IPS-18a (cell line): ENCODE data around the gene OPCML.

ENCODE experiments used
- H3K27ac ChIP-seq: one replicate; pipeline ENCODE4 v1.5.1; 2013; ENCODE audit warnings: low read length
- H3K27me3 ChIP-seq: one replicate; pipeline ENCODE4 v1.6.1; 2013; ENCODE audit warnings: mild to moderate bottlenecking, low read length; ENCODE audit not compliant: control insufficient read depth, insufficient read depth
- H3K36me3 ChIP-seq: one replicate; pipeline ENCODE4 v1.6.1; 2013; ENCODE audit warnings: low read depth, low read length; ENCODE audit not compliant: control insufficient read depth
- H3K4me1 ChIP-seq: one replicate; pipeline ENCODE4 v1.6.1; 2013; ENCODE audit warnings: low read depth, low read length; ENCODE audit not compliant: control insufficient read depth
- H3K4me3 ChIP-seq: one replicate; pipeline ENCODE4 v1.5.1; 2013; ENCODE audit warnings: low read length
- H3K9ac ChIP-seq: one replicate; pipeline ENCODE4 v1.6.1; 2013; ENCODE audit warnings: mild to moderate bottlenecking, low read length, moderate library complexity
- H3K9me3 ChIP-seq: one replicate; pipeline ENCODE4 v1.6.1; 2013; ENCODE audit warnings: low read depth, low read length; ENCODE audit not compliant: control insufficient read depth

The OPCML gene

DNA sequence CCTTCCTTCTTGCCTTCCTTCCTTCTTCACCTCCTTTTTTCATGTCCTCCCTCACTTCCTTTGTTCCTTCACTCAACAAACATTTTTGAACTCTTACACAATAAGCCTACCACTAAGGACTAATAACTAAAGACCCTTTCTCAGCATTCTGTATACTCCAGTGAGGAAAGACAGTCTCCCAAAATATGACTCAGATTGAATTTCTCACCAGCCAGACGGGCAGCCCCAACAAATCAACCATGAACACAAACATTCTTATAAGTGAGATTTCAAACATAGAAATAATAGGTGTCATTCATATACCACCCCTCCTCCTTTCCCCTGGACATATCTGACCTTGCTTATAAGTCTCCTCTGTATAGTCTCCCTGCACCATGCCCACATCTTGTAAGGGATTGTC lies 1079.7 kb downstream of the OPCML start:
- Histone ChIP-seq H3K27me3 (no peaks in the 10 kb centered on the region), H3K9ac (no peak overlapping the region), H3K27ac (no peak overlapping the region), H3K4me1 (peaks cover 26% of the 10 kb centered on the region), H3K9me3 (no peaks in the 10 kb centered on the region), H3K4me3 (no peak overlapping the region), H3K36me3 (no peaks in the 10 kb centered on the region)

DNA sequence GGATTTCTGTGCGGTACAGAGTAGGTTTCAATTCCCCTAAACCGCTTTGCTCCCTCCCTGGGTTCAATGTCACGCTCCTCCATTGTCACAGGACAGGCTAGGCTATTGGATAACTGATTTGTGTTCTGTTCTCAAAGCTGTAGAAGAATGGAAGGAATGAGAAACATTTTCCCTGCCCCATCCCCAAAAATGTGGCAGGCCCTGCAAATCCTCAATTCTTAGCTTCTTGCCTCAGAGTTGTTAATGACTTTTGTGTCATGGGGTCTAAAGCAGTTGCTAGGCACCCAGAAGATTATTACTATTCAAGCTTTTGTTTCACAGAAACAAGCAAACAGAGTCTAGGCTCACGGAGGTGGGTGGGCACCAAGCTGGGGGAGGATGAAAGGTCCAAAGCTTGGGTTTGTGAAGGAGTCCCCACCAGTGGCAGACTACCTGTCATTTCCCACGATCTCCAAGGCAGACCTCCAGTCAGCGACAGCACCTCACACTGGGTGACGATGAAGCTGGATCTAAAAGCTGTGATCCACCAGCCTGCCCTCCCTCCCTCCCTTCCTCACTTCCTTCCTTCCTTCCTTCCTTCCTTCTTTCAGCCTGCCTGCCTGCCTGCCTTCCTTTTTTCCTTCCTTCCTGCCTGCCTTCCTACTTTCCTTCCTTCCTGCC lies 1080.2 kb downstream of the OPCML start:
- Histone ChIP-seq H3K9ac (no peak overlapping the region), H3K4me1 (peaks cover 25% of the 10 kb centered on the region), H3K36me3 (no peaks in the 10 kb centered on the region), H3K9me3 (no peaks in the 10 kb centered on the region), H3K4me3 (no peak overlapping the region), H3K27me3 (no peaks in the 10 kb centered on the region), H3K27ac (no peak overlapping the region)

DNA sequence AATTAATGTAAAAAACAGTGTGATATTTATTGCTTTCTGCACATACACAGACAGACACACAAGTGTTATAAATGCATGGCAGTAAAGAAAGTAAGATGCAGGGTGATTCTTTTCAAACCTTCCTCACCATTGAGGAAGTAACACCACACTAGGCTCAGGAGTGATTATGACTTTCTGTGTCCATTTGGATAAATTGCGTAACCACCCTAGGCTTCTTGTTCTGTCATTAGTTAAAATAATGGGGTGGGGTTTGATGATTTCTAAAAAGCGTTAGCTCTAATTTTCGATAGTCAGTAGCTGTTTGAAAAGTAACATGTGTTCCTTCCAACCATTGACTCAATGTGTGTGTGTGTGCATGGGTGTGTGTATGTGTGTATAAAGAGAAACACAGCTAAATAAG lies 1081.7 kb downstream of the OPCML start:
- Histone ChIP-seq H3K27me3 (no peaks in the 10 kb centered on the region), H3K36me3 (no peaks in the 10 kb centered on the region), H3K4me1 (peaks cover 17% of the 10 kb centered on the region), H3K9ac (no peak overlapping the region), H3K4me3 (no peak overlapping the region), H3K27ac (no peak overlapping the region), H3K9me3 (no peaks in the 10 kb centered on the region)

DNA sequence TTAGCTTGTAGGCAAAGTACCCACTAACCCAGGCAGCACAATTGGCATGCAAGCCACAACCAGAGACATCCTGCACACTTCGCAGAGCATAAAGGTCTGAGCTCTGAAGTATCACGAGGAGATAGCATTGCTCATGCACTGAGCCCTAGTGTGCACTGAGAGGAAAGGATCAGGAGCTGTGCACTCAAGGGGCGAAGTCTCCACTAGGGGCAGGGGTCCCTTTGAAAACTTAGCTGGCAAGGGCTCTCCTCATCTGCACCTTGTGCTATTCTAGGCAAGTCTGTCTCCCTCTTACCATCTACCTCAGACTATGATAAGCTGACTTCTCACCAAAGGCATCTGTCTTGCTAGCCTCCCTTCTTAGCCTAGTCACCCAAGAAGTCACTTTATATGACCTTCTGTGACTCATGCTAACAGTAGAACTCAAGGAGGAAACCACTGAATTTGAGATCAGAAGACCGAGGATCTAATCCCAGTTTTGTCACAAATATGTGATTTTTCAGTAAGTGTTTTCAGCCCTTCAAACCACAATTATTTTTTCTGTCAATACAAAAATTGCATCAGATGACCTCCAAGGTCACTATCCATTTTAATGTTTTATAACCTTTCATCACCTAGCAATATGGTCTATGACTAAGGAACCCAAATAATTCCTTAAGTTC lies 1083.8 kb downstream of the OPCML start:
- no peaks in the 10 kb centered on the region for H3K36me3 ChIP-seq

DNA sequence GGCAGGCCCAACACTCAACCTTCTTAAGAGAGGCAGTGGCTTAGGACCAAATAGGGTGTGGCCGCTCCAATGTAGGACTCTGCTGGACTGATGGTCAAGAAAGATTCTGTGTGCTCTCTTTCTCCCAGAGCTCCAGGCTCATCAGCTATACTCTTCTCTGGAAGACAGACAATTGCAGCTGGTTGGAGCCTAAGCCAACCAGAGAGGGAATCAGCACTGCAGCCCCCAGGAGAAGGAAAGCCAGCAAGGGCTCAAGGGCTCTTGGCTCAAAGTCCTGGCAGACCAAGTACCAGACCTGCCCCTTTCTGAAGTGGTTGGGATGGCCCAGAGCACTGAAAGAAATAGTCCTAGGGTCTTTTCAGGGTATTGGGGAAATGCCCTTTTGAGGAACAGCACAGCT lies 1084.5 kb downstream of the OPCML start:
- Histone ChIP-seq H3K9ac (no peak overlapping the region), H3K27me3 (no peaks in the 10 kb centered on the region), H3K27ac (no peak overlapping the region), H3K9me3 (no peaks in the 10 kb centered on the region), H3K4me3 (no peak overlapping the region), H3K4me1 (peaks cover 17% of the 10 kb centered on the region), H3K36me3 (no peaks in the 10 kb centered on the region)

More for the DNA sequence above, 1083.8 kb downstream of the OPCML start:
- Histone ChIP-seq H3K9ac (no peak overlapping the region), H3K4me1 (peaks cover 17% of the 10 kb centered on the region), H3K27ac (no peak overlapping the region), H3K27me3 (no peaks in the 10 kb centered on the region), H3K9me3 (no peaks in the 10 kb centered on the region), H3K4me3 (no peak overlapping the region)

DNA sequence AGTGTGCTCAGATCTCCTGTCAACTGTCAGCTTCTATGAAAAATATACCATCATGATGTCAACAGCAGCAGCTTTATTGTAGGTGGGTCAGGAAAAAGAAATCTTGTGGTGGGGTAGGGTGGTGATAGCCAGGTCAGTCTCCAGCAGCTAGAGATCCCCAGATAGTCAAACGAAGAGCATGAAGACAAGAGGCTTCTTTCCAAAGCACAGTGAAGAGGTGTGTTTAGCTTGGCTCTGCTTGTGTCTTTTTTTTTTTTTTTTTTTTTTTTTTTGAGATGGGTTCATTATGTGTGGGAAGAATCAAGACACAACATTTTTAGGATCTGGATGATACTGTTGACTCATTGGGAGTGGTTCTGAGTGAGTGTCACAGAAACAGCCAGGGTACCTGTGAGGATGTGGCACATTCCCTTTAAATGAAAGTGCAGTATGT lies 1086.4 kb downstream of the OPCML start:
- Histone ChIP-seq H3K4me1 (peaks cover 4% of the 10 kb centered on the region), H3K4me3 (no peak overlapping the region), H3K27me3 (no peaks in the 10 kb centered on the region), H3K9me3 (no peaks in the 10 kb centered on the region), H3K36me3 (no peaks in the 10 kb centered on the region), H3K9ac (no peak overlapping the region), H3K27ac (no peak overlapping the region)

DNA sequence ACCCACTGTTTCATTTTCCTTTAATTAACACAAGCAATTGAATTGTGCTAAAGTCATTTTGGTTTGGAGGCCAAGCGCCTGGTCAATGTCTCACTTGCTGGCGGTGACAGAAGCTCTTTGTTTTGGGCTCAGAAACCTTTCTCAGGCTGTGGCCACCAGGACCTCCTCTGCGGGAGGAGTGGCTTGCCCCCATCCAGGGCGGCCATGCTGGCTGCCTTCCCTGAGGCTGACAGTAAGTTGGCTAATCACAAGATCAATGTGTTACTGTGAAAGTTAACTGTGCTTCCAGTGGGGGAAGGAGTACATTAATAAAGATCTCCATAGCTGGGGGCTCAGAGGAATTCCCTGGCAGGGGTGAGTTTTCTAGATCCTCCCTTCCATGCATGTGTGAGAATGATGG lies 1087.4 kb downstream of the OPCML start:
- no peaks in the 10 kb centered on the region for H3K27me3 ChIP-seq
- no peak overlapping the region for H3K9ac ChIP-seq
- no peaks in the 10 kb centered on the region for H3K4me1 ChIP-seq
- H3K4me3 ChIP-seq, result no peak overlapping the region
- no peaks in the 10 kb centered on the region for H3K9me3 ChIP-seq
- H3K36me3 ChIP-seq, result no peaks in the 10 kb centered on the region
- no peak overlapping the region for H3K27ac ChIP-seq

DNA sequence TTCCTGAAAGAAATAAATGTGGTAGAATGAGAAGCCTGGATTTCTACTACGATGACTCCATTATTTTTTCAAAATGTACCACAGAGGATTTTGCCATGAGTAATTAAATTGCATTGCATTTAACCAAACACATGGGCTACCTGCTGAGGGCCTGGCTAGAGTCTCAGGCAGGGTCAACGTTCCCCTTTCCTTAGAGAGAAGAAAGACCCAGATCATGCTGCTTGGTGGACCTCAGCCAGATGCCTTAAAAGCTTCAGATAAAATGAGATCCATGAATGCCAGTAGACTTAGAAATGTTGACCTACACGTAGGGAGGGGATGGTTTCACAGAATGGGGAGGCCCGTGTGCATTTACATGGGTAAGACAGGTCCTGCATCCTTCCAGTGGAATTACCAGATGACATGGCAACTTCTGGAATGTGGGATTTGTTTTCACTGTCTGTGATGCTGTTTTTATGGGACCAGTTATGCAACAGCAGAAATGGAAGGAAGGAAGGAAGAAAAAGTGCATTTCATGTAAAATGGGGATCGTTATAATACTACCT lies 1092.5 kb downstream of the OPCML start:
- no peaks in the 10 kb centered on the region for H3K4me1 ChIP-seq

DNA sequence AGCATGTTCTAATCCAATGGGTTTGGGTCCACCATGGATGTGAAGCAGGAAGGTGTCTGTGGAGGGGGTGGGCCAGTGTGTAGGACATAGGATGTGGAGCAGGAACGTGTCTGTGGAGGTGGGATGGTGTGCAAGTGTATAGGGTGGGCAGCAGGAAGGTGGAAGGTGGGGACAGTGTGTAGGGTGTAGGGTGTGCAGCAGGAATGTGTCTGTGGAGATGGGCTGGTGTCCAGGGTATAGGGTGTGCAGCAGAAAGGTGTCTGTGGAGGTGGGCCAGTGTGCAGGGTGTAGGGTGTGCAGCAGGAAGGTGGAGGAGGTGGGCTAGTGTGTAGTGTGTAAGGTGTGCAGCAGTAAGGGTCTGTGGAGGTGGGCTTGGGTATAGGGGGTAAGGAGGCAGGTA lies 1093.9 kb downstream of the OPCML start:
- Histone ChIP-seq H3K9ac (no peak overlapping the region), H3K27me3 (no peaks in the 10 kb centered on the region)

More for the DNA sequence above, 1092.5 kb downstream of the OPCML start:
- no peaks in the 10 kb centered on the region for H3K36me3 ChIP-seq
- no peak overlapping the region for H3K27ac ChIP-seq
- H3K4me3 ChIP-seq, result no peak overlapping the region
- no peaks in the 10 kb centered on the region for H3K9me3 ChIP-seq
- H3K27me3 ChIP-seq, result no peaks in the 10 kb centered on the region
- no peak overlapping the region for H3K9ac ChIP-seq

DNA sequence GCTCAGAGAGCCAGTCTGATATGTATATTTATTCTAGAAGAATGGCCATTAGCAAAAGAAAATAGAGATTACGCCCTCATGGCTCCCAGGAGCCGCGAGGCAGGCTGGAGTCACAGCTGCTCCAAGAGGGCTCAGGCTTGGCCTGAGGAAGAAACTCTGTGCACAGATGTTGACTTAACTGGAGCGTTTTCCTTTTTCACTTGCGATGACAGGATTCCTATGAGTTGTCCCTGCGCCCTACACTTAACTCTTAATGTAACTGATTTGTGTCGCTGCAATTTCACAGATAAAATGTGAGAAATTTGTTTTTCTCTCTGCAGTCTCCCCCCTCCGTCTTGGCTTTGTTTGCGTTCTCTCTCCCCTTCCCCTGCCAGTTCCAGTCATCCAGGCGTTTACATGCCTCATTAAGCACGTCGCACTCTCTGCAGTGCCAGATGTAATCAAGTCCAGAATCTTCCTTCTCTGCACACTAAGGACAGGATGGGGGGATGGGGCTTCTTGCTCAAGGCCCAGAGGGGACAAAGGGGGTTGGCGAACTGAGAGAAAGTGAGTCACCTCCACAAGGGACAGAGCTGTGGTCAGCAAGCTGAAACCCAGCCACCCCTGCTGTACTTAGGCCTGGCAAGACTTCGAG lies 1101.8 kb downstream of the OPCML start:
- H3K9me3 ChIP-seq, result no peaks in the 10 kb centered on the region
- no peaks in the 10 kb centered on the region for H3K4me1 ChIP-seq
- no peak overlapping the region for H3K4me3 ChIP-seq
- no peak overlapping the region for H3K27ac ChIP-seq
- H3K27me3 ChIP-seq, result no peaks in the 10 kb centered on the region
- no peak overlapping the region for H3K9ac ChIP-seq
- H3K36me3 ChIP-seq, result no peaks in the 10 kb centered on the region

More for the DNA sequence above, 1093.9 kb downstream of the OPCML start:
- no peaks in the 10 kb centered on the region for H3K9me3 ChIP-seq
- H3K4me3 ChIP-seq, result no peak overlapping the region
- H3K4me1 ChIP-seq, result no peaks in the 10 kb centered on the region
- H3K36me3 ChIP-seq, result no peaks in the 10 kb centered on the region
- no peak overlapping the region for H3K27ac ChIP-seq

DNA sequence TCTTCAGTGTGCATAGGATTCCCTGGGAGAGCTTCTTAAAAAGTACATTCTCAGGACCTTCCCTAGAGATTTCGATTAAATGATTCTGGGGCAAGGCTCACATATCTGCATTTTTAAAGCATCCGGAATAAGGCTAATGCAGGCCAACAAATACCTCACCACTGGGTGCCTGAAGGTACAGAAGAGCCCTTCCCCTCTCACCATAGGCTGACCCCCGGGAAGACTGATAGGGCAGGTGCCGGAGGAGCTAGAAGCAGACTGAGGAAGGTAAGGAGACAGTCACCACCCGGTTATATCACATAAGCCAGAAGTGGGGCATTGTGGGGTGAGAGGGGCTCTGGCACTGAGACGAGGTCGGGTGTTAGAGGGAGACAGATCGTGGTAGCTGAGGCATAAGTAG lies 1102.6 kb downstream of the OPCML start:
- no peak overlapping the region for H3K9ac ChIP-seq
- H3K27me3 ChIP-seq, result no peaks in the 10 kb centered on the region
- H3K36me3 ChIP-seq, result no peaks in the 10 kb centered on the region
- peaks cover under 1% of the 10 kb centered on the region for H3K4me1 ChIP-seq
- H3K4me3 ChIP-seq, result no peak overlapping the region
- H3K27ac ChIP-seq, result no peak overlapping the region
- no peaks in the 10 kb centered on the region for H3K9me3 ChIP-seq
